GM23338 (cell line): ENCODE results near the gene PM20D1. TPM values are rescaled to one million over a fixed set of nuclear protein-coding genes. Genes with fewer than 3 reads are reported as not detected.
"Not testable (repeated sequence)": the region's sequence is repeated elsewhere in the genome, so short reads cannot be mapped to it uniquely, and the experiment has no call there.

Experiments used
- ATAC-seq: fragments of 200-7000 bp; cut with Tn5 transposase; 3 replicates; pipeline ENCODE4 v1.9.1; 2020
- DNase-seq: peaks from one replicate; pipeline ENCODE4 v3.0.0-alpha.2; 2015; ENCODE audit warnings: low spot score
- H2AFZ ChIP-seq: fragments of 200-600 bp; sonication (generic); 2 replicates; pipeline ENCODE4 v1.8.0; 2016; ENCODE audit warnings: antibody characterized with exemption, mild to moderate bottlenecking, moderate library complexity
- H3F3A ChIP-seq: fragments of 200-600 bp; sonication (generic); replicated peaks from 2 replicates; pipeline ENCODE4 v1.8.0; 2017; ENCODE audit warnings: antibody characterized with exemption, mixed run types, low read depth
- H3K27ac ChIP-seq: fragments of 200-600 bp; sonication (generic); 2 replicates; pipeline ENCODE4 v1.6.1; 2016; ENCODE audit warnings: low read depth
- H3K27me3 ChIP-seq: fragments of 200-600 bp; sonication (generic); 2 replicates; pipeline ENCODE4 v1.8.0; 2016; ENCODE audit warnings: mild to moderate bottlenecking, mixed run types, moderate library complexity; ENCODE audit not compliant: insufficient read depth
- H3K36me3 ChIP-seq: fragments of 200-600 bp; sonication (generic); 2 replicates; pipeline ENCODE4 v1.8.0; 2016; ENCODE audit warnings: mild to moderate bottlenecking; ENCODE audit not compliant: insufficient read depth
- H3K4me1 ChIP-seq: fragments of 200-600 bp; sonication (generic); 2 replicates; pipeline ENCODE4 v1.8.0; 2016; ENCODE audit warnings: mild to moderate bottlenecking, moderate library complexity; ENCODE audit not compliant: insufficient read depth
- H3K4me2 ChIP-seq: fragments of 200-600 bp; sonication (generic); 2 replicates; pipeline ENCODE4 v1.7.1; 2017; ENCODE audit warnings: mixed run types
- H3K4me3 ChIP-seq: fragments of 200-600 bp; sonication (generic); 2 replicates; pipeline ENCODE4 v1.6.1; 2016; ENCODE audit warnings: mixed run types
- H3K79me2 ChIP-seq: fragments of 200-600 bp; sonication (generic); replicated peaks from 2 replicates; pipeline ENCODE4 v1.8.0; 2017; ENCODE audit warnings: mild to moderate bottlenecking; ENCODE audit not compliant: insufficient read depth
- H3K9me2 ChIP-seq: fragments of 200-600 bp; sonication (generic); 2 replicates; pipeline ENCODE4 v1.8.0; 2017; ENCODE audit not compliant: insufficient read depth
- H4K20me1 ChIP-seq: fragments of 200-600 bp; sonication (generic); replicated peaks from 2 replicates; pipeline ENCODE4 v1.8.0; 2017; ENCODE audit warnings: mild to moderate bottlenecking; ENCODE audit not compliant: insufficient read depth
- H3K27ac Mint-ChIP-seq: 2 replicates; pipeline ENCODE4 v1.8.0; 2020; ENCODE audit warnings: inconsistent platforms, mild to moderate bottlenecking, moderate library complexity, mixed read lengths
- H3K27me3 Mint-ChIP-seq: 3 replicates; pipeline ENCODE4 v1.8.0; 2022; ENCODE audit warnings: low read depth, mild to moderate bottlenecking, moderate library complexity, mixed read lengths, inconsistent platforms; ENCODE audit not compliant: insufficient read depth, poor library complexity
- H3K36me3 Mint-ChIP-seq: 3 replicates; pipeline ENCODE4 v1.8.0; 2021; ENCODE audit warnings: low read depth, mild to moderate bottlenecking, inconsistent platforms, moderate library complexity, mixed read lengths
- H3K4me1 Mint-ChIP-seq: 3 replicates; pipeline ENCODE4 v1.8.0; 2020; ENCODE audit warnings: mild to moderate bottlenecking, inconsistent platforms, mixed read lengths
- H3K4me3 Mint-ChIP-seq: 3 replicates; pipeline ENCODE4 v1.8.0; 2021; ENCODE audit warnings: moderate library complexity, mild to moderate bottlenecking, inconsistent platforms, mixed read lengths
- H3K9me3 Mint-ChIP-seq: 3 replicates; pipeline ENCODE4 v1.8.0; 2020; ENCODE audit warnings: moderate library complexity, mild to moderate bottlenecking, inconsistent platforms, mixed read lengths
- CTCF ChIP-seq, 2 experiments: fragments of 200-600 bp in 1 of 2; sonication (generic) in 1 of 2; conservative IDR thresholded peaks; 2 replicates each; pipeline versions ENCODE4 v1.5.1 to v1.6.1; 2016 to 2017; ENCODE audit warnings: antibody characterized with exemption in 2 of 2, low read depth in 2 of 2, mild to moderate bottlenecking in 2 of 2, moderate library complexity in 1 of 2
- EZH2 ChIP-seq: fragments of 200-600 bp; sonication (generic); IDR thresholded peaks from one replicate; pipeline ENCODE4 v1.8.0; 2017; ENCODE audit warnings: antibody characterized with exemption, mild to moderate bottlenecking, low read depth; ENCODE audit not compliant: unreplicated experiment
- EZH2phosphoT487 ChIP-seq: fragments of 200-600 bp; sonication (generic); IDR thresholded peaks from one replicate; pipeline ENCODE4 v1.8.1; 2018; ENCODE audit warnings: antibody characterized with exemption; ENCODE audit not compliant: unreplicated experiment
- POLR2AphosphoS5 ChIP-seq: IDR thresholded peaks from 2 replicates; pipeline ENCODE4 v1.6.1; 2016; ENCODE audit warnings: antibody characterized with exemption, low read depth
- REST ChIP-seq: IDR thresholded peaks from one replicate; pipeline ENCODE4 v1.6.1; 2018; ENCODE audit warnings: antibody characterized with exemption; ENCODE audit not compliant: unreplicated experiment
- ZNF331 ChIP-seq: fragments of 250-450 bp; sonication (Bioruptor Pico); IDR thresholded peaks from 2 replicates; pipeline ENCODE4 v1.5.0; 2020; ENCODE audit warnings: low read depth, mild to moderate bottlenecking, moderate library complexity
- polyA plus RNA-seq: library from polyadenylated mRNA; unstranded; fragments of >200 nt; fragmentation: Nextera tagmentation; extraction: Ambion mirVana; gene quantifications from 2 replicates; pipeline ENCODE4 v1.2.1, GENCODE V29; 2016
- total RNA-seq: library from RNA; depleted of rRNA; stranded (reverse); fragments of >200 nt; shearing (Covaris generic); gene quantifications from 2 replicates; pipeline ENCODE4 v1.2.3, GENCODE V29; 2014

Gene PM20D1
- total and polyA plus RNA-seq, 2 experiments from 2014 or later, result 0.10 TPM; not detected in 1

- H3K4me1 Mint-ChIP-seq, H3K4me3 Mint-ChIP-seq, DNase-seq, H3K9me3 Mint-ChIP-seq, H3K27me3 ChIP-seq, H3K27me3 Mint-ChIP-seq, H3K4me1 ChIP-seq, H3K27ac ChIP-seq, H3K4me3 ChIP-seq, H3K9me2 ChIP-seq, H2AFZ ChIP-seq, H3K36me3 ChIP-seq, H3F3A ChIP-seq, H3K79me2 ChIP-seq, ATAC-seq, H3K27ac Mint-ChIP-seq, H3K36me3 Mint-ChIP-seq, H3K4me2 ChIP-seq, H4K20me1 ChIP-seq: not testable (repeated sequence)
Observed at GRCh38 chr1:205873148-205873547, 23.2 kb upstream of the PM20D1 start.

- peaks cover 5% of the 10 kb centered on the region; the same call in 1 of the 3 replicates for H3K4me1 Mint-ChIP-seq
- H2AFZ ChIP-seq, result no peak overlapping the region
- H4K20me1 ChIP-seq, result no peaks in the 10 kb centered on the region
- H3K9me2 ChIP-seq, result no peaks in the 10 kb centered on the region; the same call in 1 of the 2 replicates
- DNase-seq (peak; percentile 28), ATAC-seq (no peak)
- no peak overlapping the region for H3K4me3 Mint-ChIP-seq
- H3K36me3 Mint-ChIP-seq, result no peaks in the 10 kb centered on the region
- H3K27ac Mint-ChIP-seq, result no peak overlapping the region
- TF ChIP-seq REST, result no peak
- no peak for TF ChIP-seq EZH2
- H3K27me3 Mint-ChIP-seq, result no peaks in the 10 kb centered on the region
- no peaks in the 10 kb centered on the region for H3K27me3 ChIP-seq
- no peak overlapping the region for H3K27ac ChIP-seq
- no peaks in the 10 kb centered on the region for H3K36me3 ChIP-seq
- no peaks in the 10 kb centered on the region for H3F3A ChIP-seq
- H3K79me2 ChIP-seq, result no peaks in the 10 kb centered on the region
- H3K9me3 Mint-ChIP-seq, result no peaks in the 10 kb centered on the region
- no peaks in the 10 kb centered on the region for H3K4me1 ChIP-seq
- 0 out of 2 replicates have a peak overlapping the region, but pooled peaks have one; percentile 40 for H3K4me2 ChIP-seq
- H3K4me3 ChIP-seq, result no peak overlapping the region
Observed at GRCh38 chr1:205870236-205870635, 20.3 kb upstream of the PM20D1 start.

DNA sequence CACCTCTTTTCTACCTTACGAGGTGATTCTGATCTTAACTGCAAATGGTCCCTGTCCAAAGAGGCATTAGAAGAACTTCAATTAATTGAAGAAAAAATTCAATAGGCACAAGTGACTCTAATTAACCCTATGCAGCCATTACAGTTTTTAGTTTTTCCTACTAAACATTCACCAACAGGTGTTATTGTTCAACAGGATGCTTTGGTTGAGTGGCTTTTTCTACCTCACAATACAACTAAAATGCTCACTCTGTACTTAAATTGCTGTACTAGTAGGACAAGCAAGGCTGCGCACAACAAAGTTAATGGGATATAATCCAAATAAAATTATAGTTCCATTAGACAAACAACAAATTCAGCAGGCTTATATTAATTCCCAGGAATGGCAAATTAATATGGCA lies 11.6 kb upstream of the PM20D1 start:
- Histone ChIP-seq H3K27ac (no peak overlapping the region), H3K4me3 (no peak overlapping the region), H3K4me1 (no peaks in the 10 kb centered on the region), H3K9me2 (peaks cover 6% of the 10 kb centered on the region; the same call in 1 of the 2 replicates), H3K79me2 (no peaks in the 10 kb centered on the region), H3K4me2 (no peak overlapping the region), H3F3A (no peaks in the 10 kb centered on the region), H3K27me3 (no peaks in the 10 kb centered on the region), H2AFZ (no peak overlapping the region), H3K36me3 (no peaks in the 10 kb centered on the region), H4K20me1 (no peaks in the 10 kb centered on the region)
- no peak overlapping the region for H3K4me3 Mint-ChIP-seq
- no peaks in the 10 kb centered on the region for H3K27me3 Mint-ChIP-seq
- no peak for ATAC-seq
- no peak for DNase-seq
- no peaks in the 10 kb centered on the region for H3K36me3 Mint-ChIP-seq
- no peak overlapping the region for H3K27ac Mint-ChIP-seq
- H3K9me3 Mint-ChIP-seq, result no peaks in the 10 kb centered on the region; the same call in 2 of the 3 replicates
- no peaks in the 10 kb centered on the region; the same call in 1 of the 3 replicates for H3K4me1 Mint-ChIP-seq
- TF ChIP-seq POLR2AphosphoS5 (no peak), REST (no peak), CTCF (conservative IDR thresholded peaks at IDR 0.05; ENCODE audit: low read depth in 2 of 2) (no peak), EZH2phosphoT487 (no peak), ZNF331 (CRISPR knock-in tag) (no peak)
